H1 (cell line): ENCODE data around the gene ST8SIA4. TPM values are rescaled to one million over a fixed set of nuclear protein-coding genes. Genes with fewer than 3 reads are reported as not detected.

Experiments used
- CTCF ChIA-PET: fragments of 300-600 bp; sonication (Branson Sonifier 250); formaldehyde crosslinking; loops from one replicate; lab custom pipeline; 2021; ENCODE audit not compliant: partially characterized antibody; lab: Charles Lee
- POLR2A ChIA-PET: fragments of 300-600 bp; sonication (Branson Sonifier 250); formaldehyde crosslinking; loops from one replicate; lab custom pipeline; 2021; ENCODE audit warnings: inconsistent platforms; ENCODE audit not compliant: partially characterized antibody; lab: Charles Lee
- DNase-seq, 2 experiments: peaks; one replicate each; pipeline versions ENCODE4 v3.0.0 to v3.0.0-alpha.2; 2010 to 2022; ENCODE audit warnings: low spot score in 2 of 2, low read depth in 1 of 2, mixed read lengths in 1 of 2
- FAIRE-seq: peaks from 2 replicates; lab custom pipeline; 2011; peaks lifted over from hg19 to GRCh38; lab: Jason Lieb, UNC
- H2AFZ ChIP-seq: 2 replicates; pipeline ENCODE4 v1.8.1; 2012; ENCODE audit warnings: low read length, inconsistent platforms
- H2AK5ac ChIP-seq: 2 replicates; pipeline ENCODE4 v1.6.1; 2013; ENCODE audit warnings: low read depth, low read length
- H2BK120ac ChIP-seq: replicated peaks from 2 replicates; pipeline ENCODE3; 2013; ENCODE audit warnings: low read depth, low read length, inconsistent platforms
- H2BK12ac ChIP-seq: 2 replicates; pipeline ENCODE4 v1.6.1; 2013; ENCODE audit warnings: low read depth, low read length
- H2BK15ac ChIP-seq: 2 replicates; pipeline ENCODE4 v1.6.1; 2013; ENCODE audit warnings: low read length
- H2BK20ac ChIP-seq: 2 replicates; pipeline ENCODE4 v1.6.1; 2013; ENCODE audit warnings: low read length
- H2BK5ac ChIP-seq: 2 replicates; pipeline ENCODE4 v1.6.1; 2013; ENCODE audit warnings: low read depth, low read length
- H3K14ac ChIP-seq: 2 replicates; pipeline ENCODE4 v1.6.1; 2013; ENCODE audit warnings: inconsistent platforms; ENCODE audit not compliant: insufficient read length
- H3K18ac ChIP-seq: 2 replicates; pipeline ENCODE4 v1.6.1; 2013; ENCODE audit warnings: low read length; ENCODE audit errors: extremely low read depth
- H3K23ac ChIP-seq: 2 replicates; pipeline ENCODE4 v1.6.1; 2013; ENCODE audit warnings: inconsistent platforms; ENCODE audit not compliant: insufficient read length
- H3K23me2 ChIP-seq: 2 replicates; pipeline ENCODE4 v1.6.1; 2013; ENCODE audit warnings: low read depth, low read length
- H3K27ac ChIP-seq: 2 replicates; pipeline ENCODE4 v1.6.1; 2011; ENCODE audit warnings: low read depth, low read length, inconsistent platforms
- H3K27me3 ChIP-seq, 4 experiments: replicated peaks in 1 of 4; 1 replicate in 1 of 4; 2 replicates in 3 of 4; pipeline versions ENCODE4 v1.6.1 to v1.8.1; 2011 to 2013; ENCODE audit warnings: low read length in 3 of 4, mild to moderate bottlenecking in 3 of 4, inconsistent platforms in 2 of 4, mixed read lengths in 2 of 4, moderate library complexity in 1 of 4; ENCODE audit not compliant: control insufficient read depth in 3 of 4, insufficient read depth in 3 of 4; ENCODE audit errors: extremely low read depth in 1 of 4
- H3K36me3 ChIP-seq, 4 experiments: 2 replicates each; pipeline versions ENCODE4 v1.6.1 to v1.8.1; 2011 to 2013; ENCODE audit warnings: mild to moderate bottlenecking in 4 of 4, low read length in 3 of 4, moderate library complexity in 2 of 4, control low read depth in 1 of 4, inconsistent platforms in 1 of 4; ENCODE audit not compliant: insufficient read depth in 4 of 4, control insufficient read depth in 2 of 4
- H3K4ac ChIP-seq: replicated peaks from 2 replicates; pipeline ENCODE3; 2013; ENCODE audit warnings: low read length, low read depth, mixed read lengths, inconsistent platforms; ENCODE audit not compliant: insufficient read length
- H3K4me1 ChIP-seq, 4 experiments: replicated peaks in 1 of 4; 1 replicate in 1 of 4; 2 replicates in 3 of 4; pipeline versions ENCODE4 v1.6.1 to v1.8.1; 2011 to 2013; ENCODE audit warnings: low read length in 3 of 4, inconsistent platforms in 2 of 4, mixed read lengths in 1 of 4; ENCODE audit not compliant: insufficient read depth in 4 of 4, control insufficient read depth in 3 of 4
- H3K4me2 ChIP-seq, 2 experiments: 2 replicates each; pipeline versions ENCODE4 v1.6.1 to v1.8.1; 2011 to 2013; ENCODE audit warnings: low read depth in 2 of 2, low read length in 2 of 2, control low read depth in 1 of 2, inconsistent platforms in 1 of 2, mild to moderate bottlenecking in 1 of 2; ENCODE audit not compliant: insufficient read depth in 1 of 2
- H3K4me3 ChIP-seq, 4 experiments: fragments of 200-600, 300-600 bp in 1 of 4; sonication (generic), shearing (Covaris generic), sonication (Bioruptor Twin) in 1 of 4; 2 replicates each; pipeline versions ENCODE4 v1.5.1 to v1.8.1; 2011 to 2016; ENCODE audit warnings: low read length in 4 of 4, low read depth in 3 of 4, control low read depth in 2 of 4, inconsistent platforms in 2 of 4, mild to moderate bottlenecking in 2 of 4, mixed read lengths in 1 of 4, moderate library complexity in 1 of 4; ENCODE audit not compliant: insufficient read depth in 2 of 4; ENCODE audit errors: extremely low read depth in 1 of 4
- H3K56ac ChIP-seq: replicated peaks from 2 replicates; pipeline ENCODE3; 2013; ENCODE audit warnings: low read depth, mild to moderate bottlenecking, mixed read lengths, low read length, inconsistent platforms; ENCODE audit not compliant: insufficient read length
- H3K79me1 ChIP-seq: 2 replicates; pipeline ENCODE4 v1.6.1; 2013; ENCODE audit warnings: low read depth, low read length, control low read depth
- H3K79me2 ChIP-seq, 2 experiments: 2 replicates each; pipeline versions ENCODE4 v1.6.1 to v1.8.1; 2012 to 2013; ENCODE audit warnings: low read length in 2 of 2, mild to moderate bottlenecking in 2 of 2, inconsistent platforms in 1 of 2; ENCODE audit not compliant: insufficient read depth in 2 of 2, control insufficient read depth in 1 of 2
- H3K9ac ChIP-seq, 4 experiments: replicated peaks in 1 of 4; 1 replicate in 1 of 4; 2 replicates in 3 of 4; pipeline versions ENCODE4 v1.6.1 to v1.8.1; 2011 to 2013; ENCODE audit warnings: low read depth in 3 of 4, low read length in 3 of 4, control low read depth in 2 of 4, mild to moderate bottlenecking in 2 of 4, moderate library complexity in 2 of 4, inconsistent platforms in 1 of 4; ENCODE audit errors: extremely low read depth in 1 of 4
- H3K9me3 ChIP-seq, 2 experiments: 2 replicates each; pipeline versions ENCODE4 v1.6.1 to v1.8.1; 2012 to 2013; ENCODE audit warnings: mild to moderate bottlenecking in 2 of 2, moderate library complexity in 2 of 2, control low read depth in 1 of 2, inconsistent platforms in 1 of 2, low read depth in 1 of 2, low read length in 1 of 2, mixed read lengths in 1 of 2; ENCODE audit not compliant: insufficient read depth in 2 of 2
- H4K20me1 ChIP-seq, 2 experiments: replicated peaks in 1 of 2; 2 replicates each; pipeline versions ENCODE3 to v1.8.1; 2011 to 2013; ENCODE audit warnings: inconsistent platforms in 2 of 2, low read length in 2 of 2, mild to moderate bottlenecking in 1 of 2; ENCODE audit not compliant: insufficient read depth in 2 of 2, control insufficient read depth in 1 of 2
- H4K5ac ChIP-seq: 2 replicates; pipeline ENCODE4 v1.6.1; 2013; ENCODE audit warnings: low read length, low read depth, mixed read lengths, inconsistent platforms; ENCODE audit not compliant: insufficient read length
- H4K8ac ChIP-seq: 2 replicates; pipeline ENCODE4 v1.8.0; 2013; ENCODE audit warnings: mild to moderate bottlenecking, moderate library complexity, low read length, inconsistent platforms; ENCODE audit not compliant: insufficient read depth; ENCODE audit errors: extremely low read depth
- H4K91ac ChIP-seq: replicated peaks from 2 replicates; pipeline ENCODE3; 2013; ENCODE audit warnings: low read length, mixed read lengths, inconsistent platforms; ENCODE audit not compliant: insufficient read length
- CEBPB ChIP-seq: IDR thresholded peaks from 2 replicates; pipeline ENCODE4 v1.6.1; 2012; ENCODE audit warnings: low read depth, low read length
- CHD1 ChIP-seq: IDR thresholded peaks from 2 replicates; pipeline ENCODE4 v1.6.1; 2012; ENCODE audit warnings: low read depth, low read length, improper control_type of control experiment
- CHD2 ChIP-seq: IDR thresholded peaks from 2 replicates; pipeline ENCODE4 v1.6.1; 2012; ENCODE audit warnings: low read length, improper control_type of control experiment
- E2F6 ChIP-seq: IDR thresholded peaks from 2 replicates; pipeline ENCODE4 v1.6.1; 2012; ENCODE audit warnings: inconsistent platforms
- POLR2A ChIP-seq, 2 experiments: IDR thresholded peaks; 1 replicate in 1 of 2; 2 replicates in 1 of 2; pipeline ENCODE4 v1.6.1; 2011; ENCODE audit warnings: low read depth in 2 of 2, low read length in 2 of 2, mild to moderate bottlenecking in 2 of 2; ENCODE audit errors: control extremely low read depth in 1 of 2
- POU5F1 ChIP-seq: IDR thresholded peaks from 2 replicates; pipeline ENCODE4 v1.6.1; 2011; ENCODE audit warnings: low read depth, mild to moderate bottlenecking, low read length, moderate library complexity
- RAD21 ChIP-seq, 2 experiments: IDR thresholded peaks in 1 of 2; conservative IDR thresholded peaks in 1 of 2; 2 replicates each; pipeline ENCODE4 v1.6.1; 2011; ENCODE audit warnings: low read depth in 2 of 2, low read length in 2 of 2, improper control_type of control experiment in 1 of 2, inconsistent platforms in 1 of 2, mild to moderate bottlenecking in 1 of 2, moderate library complexity in 1 of 2
- RFX5 ChIP-seq: IDR thresholded peaks from 2 replicates; pipeline ENCODE4 v1.6.1; 2011; ENCODE audit warnings: low read depth, low read length, improper control_type of control experiment, borderline replicate concordance
- RXRA ChIP-seq: IDR thresholded peaks from 2 replicates; pipeline ENCODE4 v1.6.1; 2011; ENCODE audit warnings: low read depth, mild to moderate bottlenecking, low read length, moderate library complexity; ENCODE audit not compliant: insufficient read depth
- TAF7 ChIP-seq: optimal IDR thresholded peaks from 2 replicates; pipeline ENCODE3; 2011; ENCODE audit warnings: low read depth, mild to moderate bottlenecking, inconsistent platforms, low read length, moderate library complexity, borderline replicate concordance
- TEAD4 ChIP-seq: IDR thresholded peaks from 2 replicates; pipeline ENCODE4 v1.6.1; 2012; ENCODE audit warnings: low read depth, low read length, inconsistent platforms, mixed read lengths
- YY1 ChIP-seq: IDR thresholded peaks from 2 replicates; pipeline ENCODE4 v1.6.1; 2011; ENCODE audit warnings: low read depth, mild to moderate bottlenecking, low read length
- WGBS, 2 experiments: shearing (Covaris generic) in 1 of 2; methylation state at CpG; one replicate each; pipeline versions ENCODE4 v1.1.6 to v1.1.7; 2013 to 2015; ENCODE audit warnings: low lambda C conversion rate in 2 of 2, mixed read lengths in 2 of 2, inconsistent platforms in 1 of 2, low coverage in 1 of 2, missing lambda C conversion rate in 1 of 2; ENCODE audit not compliant: insufficient replicate concordance in 2 of 2, insufficient coverage in 1 of 2, insufficient read length in 1 of 2; ENCODE audit errors: extremely low coverage in 1 of 2, missing lambda C conversion rate in 1 of 2; 5-methylcytosine and 5-hydroxymethylcytosine counted together
- polyA plus RNA-seq, 7 experiments: library from polyadenylated mRNA; depleted of rRNA in 3 of 7; stranded (reverse) in 5 of 7; unstranded in 2 of 7; fragments of >200 nt in 5 of 7; fragments of 200-250 nt in 2 of 7; gene quantifications; 1 replicate in 5 of 7; 2 replicates in 1 of 7; 4 replicates in 1 of 7; pipeline versions ENCODE4 v1.2.1 to v1.2.3, GENCODE V29; 2011 to 2013; ENCODE audit warnings: missing spikeins in 2 of 7, mixed read lengths in 2 of 7
- total RNA-seq: library from RNA; stranded (reverse); fragmentation: NEBNext Ultra II Directional; extraction: Animal tissue kit (Norgen Biotek cat#: 25700); gene quantifications from 2 replicates; pipeline ENCODE4 v1.2.1, GENCODE V29; 2021

The ST8SIA4 gene
- total and polyA plus RNA-seq, 2 of the 8 experiments (the other 6 are each of a cell fraction or from before 2014, with no cell fraction given): 0.08 to 0.50 TPM

DNA sequence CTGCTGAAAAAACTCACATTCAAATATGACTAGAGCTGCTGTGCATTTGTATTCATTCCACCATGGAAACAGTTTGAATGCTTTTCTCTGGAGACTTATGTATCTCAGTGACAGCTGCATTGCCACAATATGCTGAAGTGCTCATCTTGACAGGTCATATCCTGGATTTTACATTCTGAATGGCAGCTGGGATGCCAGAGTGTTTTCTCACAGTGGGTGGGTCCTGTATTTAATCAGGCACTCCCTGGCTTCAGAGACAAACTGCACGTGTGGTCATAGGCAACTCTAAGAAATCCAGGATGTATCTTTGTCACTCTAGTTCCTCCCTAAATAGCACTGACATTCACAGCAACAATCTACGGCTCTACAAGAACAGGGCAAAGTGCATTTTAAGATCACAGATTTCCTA is 75.6 kb downstream of the ST8SIA4 start:
- POLR2A ChIA-PET: no interaction called here
- Histone ChIP-seq H4K20me1 (no peaks in the 10 kb centered on the region), H3K79me2 (no peaks in the 10 kb centered on the region), H2BK15ac (no peak overlapping the region), H2BK5ac (no peak overlapping the region), H3K4me2 (no peak overlapping the region), H2BK12ac (no peak overlapping the region), H3K36me3 (no peaks in the 10 kb centered on the region), H3K56ac (no peak overlapping the region), H3K14ac (no peak overlapping the region), H3K4me3 (no peak overlapping the region), H3K79me1 (no peaks in the 10 kb centered on the region), H4K5ac (no peak overlapping the region), H2BK120ac (peak overlapping the region; percentile 22), H3K9ac (peak overlapping the region in 1 of 4 experiments; percentile 8; a peak in 1 of 7 replicates), H3K4me1 (no peaks in the 10 kb centered on the region; a peak in 1 of 7 replicates), H2AFZ (no peak overlapping the region), H3K18ac (no peak overlapping the region), H3K23ac (no peak overlapping the region), H2AK5ac (no peak overlapping the region), H2BK20ac (no peak overlapping the region), H4K8ac (no peak overlapping the region), H3K4ac (no peak overlapping the region), H3K27ac (no peak overlapping the region), H3K9me3 (no peaks in the 10 kb centered on the region), H4K91ac (no peak overlapping the region), H3K27me3 (no peaks in the 10 kb centered on the region), H3K23me2 (no peaks in the 10 kb centered on the region)
- TF ChIP-seq POU5F1 (no peak), E2F6 (no peak), RXRA (no peak), CHD2 (no peak), CEBPB (no peak), CHD1 (no peak), POLR2A (IDR thresholded peaks at IDR 0.05; ENCODE audit: control extremely low read depth in 1 of 2, low read depth in 2 of 2, low read length in 2 of 2) (no peak), TAF7 (no peak), RAD21 (IDR thresholded peaks at IDR 0.05 in 1 of 2, conservative IDR thresholded peaks at IDR 0.05 in 1 of 2; ENCODE audit: low read depth in 2 of 2, low read length in 2 of 2) (no peak), YY1 (no peak), RFX5 (no peak), TEAD4 (no peak)
- CTCF ChIA-PET: interaction anchor here (0.6 kb wide), 2 partner anchors 393 to 402 kb away, joined by 3 to 5 read pairs; no protein-coding TSS in a partner anchor
- WGBS, 2 experiments: 67% methylated on average over 2 of the region's 2 CpGs; no CpG with 5 or more reads in 1 of the 2 experiments
- FAIRE-seq (no peak), DNase-seq (no peak)
